Kidney glomerular epithelial cell (primary cell): Measurements from ENCODE around the gene CDH4.

Source experiments
- DNase-seq: peaks from one replicate; lab custom pipeline; 2025; lab: John Stamatoyannopoulos, UW

Gene CDH4

DNA sequence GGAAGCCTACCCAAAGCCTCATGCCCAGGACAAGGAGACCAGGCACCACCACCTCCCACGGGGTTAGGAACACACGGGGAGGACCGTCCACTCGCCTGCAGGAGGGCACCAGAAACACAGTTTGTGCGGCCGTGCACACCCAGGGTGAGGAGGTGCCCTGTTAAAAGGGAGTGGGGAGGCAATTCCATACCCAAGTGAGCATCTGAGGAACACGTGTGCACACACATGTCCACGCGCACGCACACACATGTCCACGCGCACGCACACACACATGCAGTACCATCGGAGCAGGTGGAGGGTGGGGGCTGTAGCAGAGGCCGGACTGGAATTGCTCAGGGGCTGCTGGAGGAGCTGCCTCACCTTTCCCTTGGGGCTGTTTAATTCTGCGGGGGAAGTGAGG lies 554.3 kb downstream of the CDH4 start:
- no peak for DNase-seq

DNA sequence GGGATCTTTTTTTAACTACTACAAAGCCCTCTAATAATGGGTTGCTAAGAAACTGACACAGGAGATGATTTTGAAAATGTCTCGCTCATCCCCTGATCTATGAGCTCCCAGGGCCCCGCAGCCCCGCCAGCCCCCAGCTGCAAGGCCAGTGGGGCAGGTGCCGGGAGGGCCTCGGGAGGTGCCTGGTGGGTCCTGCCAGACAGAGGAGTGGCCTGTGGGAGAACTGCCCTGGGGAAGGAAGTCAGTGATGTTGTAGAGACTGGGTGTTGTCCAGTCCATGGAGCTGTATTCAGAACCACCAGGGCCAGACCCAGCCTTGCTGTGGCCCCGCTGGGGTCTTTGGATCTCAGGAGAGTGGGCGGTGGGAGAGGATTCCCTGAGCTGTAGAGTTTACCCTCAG lies 554.9 kb downstream of the CDH4 start:
- DNase-seq, result no peak

DNA sequence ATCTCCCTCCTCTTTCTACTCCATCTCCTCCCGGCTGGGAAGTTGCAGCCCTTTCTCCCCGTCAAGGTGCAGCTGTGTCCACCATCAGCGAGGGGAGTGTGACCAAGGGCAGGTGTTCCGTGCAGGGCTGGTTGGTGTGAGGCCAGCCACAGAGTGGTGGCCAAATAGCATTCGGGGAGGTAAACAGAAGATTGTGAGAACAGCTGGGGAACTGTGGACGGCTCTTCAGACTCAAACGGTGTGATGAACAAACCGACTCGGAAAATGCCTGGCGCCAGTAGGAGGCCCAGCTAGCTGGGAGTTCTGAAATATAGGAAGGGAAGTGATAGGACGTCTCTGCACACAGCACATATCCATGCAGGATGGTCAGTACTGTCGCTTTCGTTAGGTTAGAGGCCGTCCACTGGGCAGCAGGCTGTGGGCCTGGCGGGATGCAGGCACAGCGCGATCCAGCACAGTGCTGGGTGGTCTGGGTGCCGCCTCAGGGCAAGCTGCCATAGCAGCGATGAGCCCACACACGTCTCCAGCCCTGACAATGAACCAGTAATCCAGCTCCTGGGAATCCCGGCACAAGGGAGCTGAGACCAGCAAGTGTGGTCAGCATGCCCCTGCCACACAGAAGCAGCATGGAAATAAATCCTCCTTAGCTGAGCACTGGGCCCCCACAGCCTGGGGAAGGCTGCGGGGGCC lies 555.6 kb downstream of the CDH4 start:
- DNase-seq, result no peak

DNA sequence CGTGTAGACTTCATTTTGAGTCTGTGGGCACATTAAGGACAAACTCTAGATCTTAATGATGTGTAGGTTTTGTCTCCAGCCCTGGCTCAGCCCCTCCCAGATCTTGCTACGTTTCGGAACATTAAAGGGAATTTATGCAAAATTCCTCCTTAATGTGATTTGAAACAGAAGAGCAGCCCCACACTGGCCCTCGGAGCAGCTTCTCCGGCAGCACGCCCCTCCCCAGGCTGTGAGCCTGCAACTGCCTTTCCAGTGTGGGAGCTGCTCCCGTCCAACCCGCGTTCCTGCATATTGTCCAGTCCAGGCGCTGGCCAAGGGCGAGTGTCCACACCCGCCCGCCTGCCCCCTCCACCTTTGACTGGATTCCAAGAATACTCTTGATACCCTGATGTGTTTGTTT lies 556.4 kb downstream of the CDH4 start:
- no peak for DNase-seq

DNA sequence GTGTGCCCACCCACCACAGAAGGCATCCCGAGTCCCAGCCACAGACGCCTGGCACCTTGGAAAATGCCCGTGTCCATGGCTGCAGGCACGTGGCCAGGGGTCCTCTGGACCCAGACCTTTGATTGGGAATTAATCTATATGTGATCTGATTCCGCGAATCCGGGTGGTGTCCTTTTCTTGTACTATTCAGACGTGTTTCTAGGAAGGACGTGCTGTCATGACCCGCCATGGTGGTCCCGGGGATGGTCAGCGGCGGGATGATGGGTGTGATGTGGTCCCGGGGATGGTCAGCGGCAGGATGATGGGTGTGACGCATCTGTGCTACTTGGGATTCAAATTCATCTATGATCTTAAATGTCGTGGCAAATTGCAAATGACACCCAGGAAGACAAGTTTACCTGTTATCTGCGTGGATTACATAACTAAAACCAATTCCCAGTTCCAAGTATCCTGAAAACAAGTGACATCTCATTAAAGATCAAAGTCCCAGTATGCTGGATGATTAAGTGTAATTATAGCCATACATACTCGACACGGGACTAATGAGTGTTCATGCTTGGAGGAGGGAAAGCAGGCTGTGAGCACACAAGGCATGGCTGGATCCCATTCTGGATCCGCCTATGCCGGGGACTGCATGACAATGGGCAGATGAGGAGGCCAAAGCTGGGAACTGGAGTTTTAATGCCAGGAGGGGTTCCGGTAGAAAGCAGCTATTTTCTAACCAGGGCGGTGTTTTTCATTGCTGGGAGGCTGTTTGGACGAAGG lies 557.1 kb downstream of the CDH4 start:
- no peak for DNase-seq

DNA sequence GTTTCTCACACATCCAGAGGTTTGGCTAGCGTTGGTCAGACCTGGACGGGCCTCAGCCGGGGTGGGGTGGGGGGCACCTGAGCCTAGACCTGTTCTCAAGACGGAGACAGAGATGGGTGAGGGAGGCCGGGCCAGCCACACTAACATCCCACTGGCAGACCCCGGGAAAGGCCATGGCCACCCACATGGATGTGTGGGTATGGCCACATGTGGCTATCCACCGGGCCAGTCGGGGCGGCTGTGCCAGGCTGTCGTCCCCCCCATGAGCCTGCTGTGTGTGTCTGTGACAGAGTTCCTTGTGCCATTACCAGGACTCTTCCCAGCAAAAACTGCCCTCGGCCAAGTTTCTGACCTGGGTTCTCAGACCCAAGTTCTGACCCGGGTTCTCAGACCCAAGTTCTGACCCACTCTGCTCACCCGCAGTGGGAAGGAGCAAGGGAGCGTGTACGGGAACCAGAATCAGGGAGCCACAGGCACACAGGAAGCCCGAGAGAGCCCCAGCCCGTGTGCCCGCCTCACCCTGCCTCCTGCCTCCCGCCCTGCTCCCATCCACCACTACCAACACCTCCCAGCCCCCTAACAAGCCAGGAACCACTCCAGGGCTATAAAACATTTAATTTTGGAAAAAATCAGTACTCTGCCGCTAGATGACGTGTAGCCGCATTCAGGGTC lies 558.1 kb downstream of the CDH4 start:
- no peak for DNase-seq

DNA sequence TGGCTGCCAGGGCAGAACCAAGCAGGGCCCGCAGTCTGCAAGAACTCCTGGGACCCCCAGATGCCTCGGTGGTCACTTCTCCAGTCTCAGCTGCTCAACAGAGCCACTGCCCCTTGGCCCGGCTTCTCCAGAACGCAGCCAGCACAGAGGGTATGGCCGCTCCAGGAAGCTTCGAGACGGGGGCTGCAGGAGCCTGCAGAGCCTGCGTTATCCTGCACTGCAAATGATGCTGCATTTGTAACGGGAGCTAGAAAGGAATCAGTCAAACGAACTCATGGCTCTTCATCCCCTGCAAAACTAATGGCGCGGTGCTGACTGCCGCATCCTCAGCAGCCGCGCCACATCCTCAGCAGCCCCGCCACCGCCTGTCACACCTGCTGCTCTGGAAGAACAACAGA lies 558.7 kb downstream of the CDH4 start:
- DNase-seq, result no peak

DNA sequence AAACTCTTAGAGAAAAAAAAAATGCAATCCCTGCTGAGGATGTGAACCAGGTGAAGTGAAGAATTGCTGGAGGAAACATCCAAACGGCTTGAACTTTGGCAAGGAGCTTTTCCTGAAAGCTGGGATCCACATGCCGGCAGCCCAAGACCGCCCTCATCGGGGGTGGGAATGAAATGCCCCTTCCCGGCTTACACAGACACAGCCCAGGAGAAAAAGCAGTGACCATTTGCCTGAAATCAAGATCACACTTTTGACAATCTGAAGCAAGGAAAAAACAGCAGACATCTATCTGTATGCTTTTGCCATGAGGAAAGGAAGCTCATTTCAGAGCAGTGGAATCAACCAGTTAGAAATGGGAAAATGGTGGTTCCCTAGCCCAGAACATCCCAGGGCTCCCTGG lies 559.1 kb downstream of the CDH4 start:
- DNase-seq, result no peak

DNA sequence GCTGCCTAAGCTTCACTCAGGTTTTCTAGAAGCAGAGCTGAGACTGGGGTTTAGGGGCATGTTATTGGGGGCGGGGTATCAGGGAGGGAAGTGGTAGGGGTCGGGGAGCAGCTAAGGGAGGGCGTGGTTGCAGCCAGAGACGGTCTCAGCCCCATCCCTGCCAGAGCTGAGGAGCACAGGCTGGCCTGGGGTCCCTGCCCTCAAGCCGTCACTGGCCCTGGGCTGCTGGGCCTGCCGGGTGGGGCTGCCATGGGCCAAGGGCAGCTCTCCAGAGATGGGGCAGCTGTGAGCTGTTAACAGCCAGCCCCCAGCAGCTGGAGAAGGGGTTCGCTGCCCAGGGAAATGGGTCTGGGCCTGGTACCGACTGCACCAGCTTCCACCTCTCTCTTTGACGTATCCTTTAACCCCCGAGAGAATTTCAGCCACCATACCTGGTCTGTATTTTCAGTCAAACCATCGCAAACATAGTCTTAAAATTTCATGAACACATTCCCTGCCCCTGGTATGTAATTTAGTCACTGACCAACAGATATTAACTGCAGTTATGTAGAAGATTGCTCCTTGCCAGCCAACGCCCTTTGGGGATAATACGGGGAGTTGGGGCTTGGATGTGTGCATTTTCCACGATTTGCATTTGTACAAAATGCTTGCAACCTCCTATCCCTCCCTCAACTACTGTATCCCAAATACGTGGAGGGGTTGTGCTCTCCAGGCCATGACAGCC lies 560.2 kb downstream of the CDH4 start:
- DNase-seq, result no peak

DNA sequence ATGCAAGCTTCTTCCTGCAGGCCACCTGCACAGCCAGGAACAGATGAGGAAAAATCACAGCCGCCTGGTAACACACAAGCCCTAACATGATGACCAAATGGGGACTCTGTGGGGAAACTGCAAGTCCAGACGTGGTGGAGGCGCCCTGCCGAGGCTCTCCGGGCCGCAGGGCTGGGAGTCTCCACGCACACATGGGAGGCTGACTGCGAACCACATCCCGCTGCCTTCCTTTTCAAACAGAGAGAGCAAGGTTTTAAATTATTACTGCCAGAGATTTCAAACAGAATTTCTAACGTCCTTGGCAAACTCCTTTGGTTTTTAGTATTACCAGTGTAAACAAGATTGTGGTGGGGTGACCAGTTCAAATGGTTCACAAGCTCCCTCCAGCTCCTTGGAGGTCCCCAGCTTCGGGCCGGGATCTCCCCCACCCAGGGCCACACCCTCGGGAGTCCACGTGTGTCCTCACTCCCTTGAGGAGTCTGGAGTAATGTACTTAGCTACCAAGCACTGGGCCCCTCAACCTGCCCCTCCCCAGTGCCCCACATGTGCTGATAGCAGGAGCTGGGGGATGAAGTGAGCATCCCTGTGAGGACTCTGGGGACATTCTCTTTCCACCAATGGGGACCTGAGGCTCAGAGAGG lies 560.9 kb downstream of the CDH4 start:
- DNase-seq, result no peak

DNA sequence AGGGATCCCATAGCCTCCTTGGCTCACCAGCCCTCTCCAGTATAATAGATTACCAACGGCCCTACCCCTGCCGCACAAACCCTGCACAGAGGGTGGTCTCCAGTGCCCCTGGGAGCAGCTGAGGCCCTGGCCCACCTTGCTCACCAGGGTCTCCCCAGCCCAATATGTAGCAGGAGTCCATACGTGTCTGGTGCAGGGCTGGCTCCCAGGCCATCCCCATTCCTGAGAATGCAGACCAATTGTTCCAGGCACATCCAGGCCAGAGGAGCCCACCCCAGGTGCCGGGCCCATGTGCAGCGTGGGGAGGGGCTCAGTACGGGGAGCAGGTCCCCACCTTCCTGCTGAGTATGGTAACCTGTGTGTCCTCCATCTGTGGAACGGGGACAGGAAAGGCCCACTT lies 561.7 kb downstream of the CDH4 start:
- DNase-seq, result no peak

DNA sequence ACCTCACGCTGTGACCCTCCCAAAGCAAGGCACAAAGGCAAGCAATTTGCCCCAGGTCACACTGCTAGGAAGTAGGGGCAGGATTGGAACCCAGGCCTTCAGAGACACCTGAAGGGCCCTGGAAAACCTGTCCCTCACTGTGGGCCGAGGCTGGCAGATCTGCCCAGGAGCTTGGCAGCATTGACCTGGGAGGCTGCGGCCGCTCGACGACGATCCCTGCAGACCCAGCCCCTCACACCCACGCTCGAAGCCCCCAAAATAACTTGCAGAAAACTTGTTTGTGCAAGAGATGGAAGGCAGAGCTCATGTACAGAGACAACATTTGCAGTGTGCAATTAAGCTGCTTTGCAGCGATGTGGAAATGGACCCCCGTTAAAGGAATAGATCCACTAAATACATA lies 562.2 kb downstream of the CDH4 start:
- DNase-seq, result no peak

DNA sequence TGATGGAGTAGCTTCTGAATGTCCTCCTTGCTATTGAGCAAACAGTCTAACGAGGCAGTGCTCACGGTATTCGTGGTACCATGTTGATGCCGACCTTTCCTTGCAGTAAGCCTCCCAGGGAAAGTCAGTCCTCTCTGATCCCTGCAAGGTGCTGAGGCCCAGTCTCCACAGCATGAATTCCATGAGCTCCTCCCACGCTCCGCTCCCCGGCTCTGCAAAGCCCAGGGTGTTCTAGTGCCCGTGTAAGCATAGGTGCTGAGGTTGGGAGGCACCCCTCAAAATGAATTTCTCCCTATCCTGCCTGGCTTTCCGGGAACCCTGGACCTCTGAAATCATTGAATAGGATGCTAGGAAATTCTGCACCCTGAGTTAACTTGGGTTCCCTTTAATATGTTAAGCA lies 562.7 kb downstream of the CDH4 start:
- DNase-seq, result no peak

DNA sequence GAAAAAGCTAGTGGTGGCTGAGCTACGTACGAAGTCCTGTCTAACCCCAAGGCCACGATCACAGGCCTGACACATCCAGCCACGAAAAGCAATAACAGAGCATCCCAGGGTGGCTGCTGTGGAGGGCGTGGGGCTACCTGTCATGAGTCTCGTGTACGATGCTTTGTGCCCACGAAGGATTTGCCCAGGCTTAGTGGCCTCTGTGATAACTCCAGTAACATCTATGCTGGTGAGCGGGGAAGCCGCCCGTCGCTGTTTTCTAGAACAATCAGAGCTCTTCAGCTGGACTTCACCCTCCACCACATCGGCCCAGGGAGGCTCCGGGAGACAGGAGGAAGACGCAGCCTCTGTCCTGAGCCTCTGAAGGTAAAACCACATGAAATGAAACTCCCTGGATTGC lies 563.1 kb downstream of the CDH4 start:
- DNase-seq, result no peak

DNA sequence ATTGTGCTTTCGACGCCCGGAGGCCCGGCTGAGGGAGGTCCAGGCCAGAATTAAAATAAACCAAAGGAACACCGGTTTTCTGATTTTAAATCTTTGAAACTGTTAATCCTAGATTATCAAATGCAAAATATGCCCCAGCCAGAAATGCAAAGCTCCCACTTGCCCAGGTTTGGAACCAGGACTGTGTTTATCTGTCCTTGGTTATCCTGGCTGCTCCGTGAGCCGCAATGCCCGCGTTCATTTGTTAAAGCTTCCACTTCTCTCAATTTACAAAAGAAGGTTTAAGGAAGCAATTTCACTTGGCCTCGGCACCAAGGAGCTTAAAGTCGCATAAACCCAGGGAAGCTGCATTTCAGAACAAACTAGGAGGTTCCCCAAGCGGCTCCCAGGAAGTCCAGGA lies 563.6 kb downstream of the CDH4 start:
- no peak for DNase-seq

DNA sequence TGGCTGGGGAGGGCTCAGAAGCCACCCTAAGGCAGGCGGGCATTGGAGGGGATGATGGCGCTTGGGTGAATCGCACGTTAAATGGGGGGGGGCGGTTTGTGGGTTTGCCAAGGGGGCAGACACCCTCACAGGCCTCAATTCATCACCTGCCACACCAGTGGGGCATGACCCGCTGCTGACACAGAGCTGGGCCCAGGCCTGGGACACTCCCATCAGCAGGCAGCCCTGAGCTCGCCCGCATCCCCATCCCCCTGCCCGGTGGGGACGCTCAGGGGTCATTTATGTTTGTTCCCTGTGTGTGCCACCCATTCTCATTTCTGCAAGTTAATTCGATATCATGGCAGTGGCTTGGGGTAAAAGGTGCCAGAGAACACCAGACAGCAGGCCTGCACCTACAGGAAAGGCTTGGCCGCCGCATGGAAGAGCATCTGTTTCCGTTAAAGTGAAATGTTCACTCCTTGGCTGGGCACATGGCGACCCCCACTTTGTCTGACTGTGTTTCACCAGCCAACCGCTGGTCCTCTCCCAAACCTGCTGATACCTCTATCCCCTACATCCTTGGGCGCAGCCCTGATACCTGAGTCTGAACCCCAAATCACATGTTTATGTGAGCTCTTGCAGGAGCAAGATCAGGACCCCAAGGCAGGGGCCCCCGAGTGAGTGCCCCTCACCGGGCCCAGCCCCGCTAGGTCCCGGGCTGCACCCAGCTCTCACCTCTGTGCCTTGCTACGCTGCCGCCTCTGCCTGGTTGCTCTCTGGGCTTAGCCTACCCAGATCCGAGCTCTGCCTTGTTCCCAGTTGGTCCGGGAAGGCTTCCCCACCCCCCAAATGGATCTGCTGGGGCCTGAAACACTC lies 564.8 kb downstream of the CDH4 start:
- no peak for DNase-seq

DNA sequence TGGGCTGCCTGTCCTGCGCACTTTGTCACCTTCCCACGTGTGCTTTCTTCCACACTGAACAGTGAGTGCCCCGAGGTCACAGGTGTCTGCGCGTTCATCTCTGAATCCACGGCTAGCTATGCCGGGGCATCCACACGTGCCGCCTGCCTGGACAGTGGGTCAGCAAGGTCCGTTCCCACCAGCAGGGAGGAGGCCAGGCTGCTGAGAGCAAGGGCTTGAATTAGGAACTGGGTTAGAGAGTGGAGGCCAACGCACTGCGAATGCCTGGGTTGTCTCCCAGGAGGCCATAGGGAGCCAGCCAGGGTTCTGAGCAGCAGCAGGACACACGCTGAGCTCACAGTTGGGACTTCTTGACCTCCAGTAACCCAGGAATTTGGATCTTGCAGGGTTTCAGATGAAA lies 565.5 kb downstream of the CDH4 start:
- no peak for DNase-seq

DNA sequence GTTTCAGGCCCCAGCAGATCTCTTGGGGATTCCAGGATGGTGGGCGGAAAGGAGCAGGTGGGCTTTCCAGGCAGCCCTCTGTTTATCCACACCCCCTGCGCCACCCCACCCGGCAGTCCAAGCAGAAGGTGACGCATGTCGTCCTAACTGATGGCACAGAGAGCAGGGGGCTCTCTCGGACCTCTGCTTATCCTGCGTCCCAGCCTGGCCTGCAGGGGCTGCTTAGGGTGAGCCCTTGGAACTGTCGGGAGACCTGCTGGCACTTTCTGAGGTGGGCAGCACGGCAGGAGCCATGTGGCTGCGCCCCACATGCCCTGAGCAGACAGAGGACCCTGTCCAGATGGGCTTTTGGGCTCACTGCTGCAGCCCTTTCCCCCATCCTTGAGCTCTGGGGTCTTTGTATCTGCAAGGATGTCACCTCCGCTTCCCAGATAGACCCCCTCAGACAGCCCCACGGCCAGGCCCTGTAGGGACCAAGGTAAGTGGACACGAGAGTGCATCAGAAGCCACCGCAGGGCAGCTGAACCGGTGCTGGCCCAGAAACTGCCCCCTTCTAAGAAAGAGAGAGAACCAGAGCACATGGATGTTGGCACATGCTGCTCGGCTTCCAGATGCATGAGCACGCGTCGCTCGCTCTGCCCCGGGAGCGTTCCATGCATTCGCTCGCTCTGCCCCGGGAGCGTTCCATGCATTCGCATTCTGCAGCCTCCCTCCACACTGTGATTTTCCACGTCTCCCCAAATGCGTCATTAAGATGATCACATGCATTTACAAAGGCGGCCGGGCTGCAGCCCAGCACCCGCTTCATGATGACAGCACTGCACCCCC lies 566.9 kb downstream of the CDH4 start:
- no peak for DNase-seq

DNA sequence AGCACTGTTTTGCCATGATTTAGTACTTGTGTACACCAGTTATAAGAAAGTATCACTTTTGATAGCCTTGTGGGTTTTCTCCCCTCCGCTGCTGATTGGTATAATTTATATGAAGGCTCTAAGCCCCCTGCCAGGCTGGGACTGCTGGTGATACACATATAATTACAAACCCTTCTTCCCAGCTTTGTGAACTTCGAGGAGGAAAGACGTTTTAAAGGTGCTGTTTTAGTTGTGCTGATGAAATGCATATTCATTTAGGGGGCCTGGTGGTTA lies 567.4 kb downstream of the CDH4 start:
- DNase-seq, result no peak
